Stimulated activated CD8-positive, alpha-beta memory T cell treated with anti-CD3 and anti-CD28 coated beads, Interleukin-4, amount 100 ng/mL, for 48 hours (primary cell): ENCODE measurements around the gene PRCP.
"Not testable (repeated sequence)": the region's sequence is repeated elsewhere in the genome, so short reads cannot be mapped to it uniquely, and the experiment has no call there.

Source experiments
- DNase-seq: peaks from one replicate; pipeline ENCODE4 v3.0.0-alpha.2; 2020

PRCP gene

DNA sequence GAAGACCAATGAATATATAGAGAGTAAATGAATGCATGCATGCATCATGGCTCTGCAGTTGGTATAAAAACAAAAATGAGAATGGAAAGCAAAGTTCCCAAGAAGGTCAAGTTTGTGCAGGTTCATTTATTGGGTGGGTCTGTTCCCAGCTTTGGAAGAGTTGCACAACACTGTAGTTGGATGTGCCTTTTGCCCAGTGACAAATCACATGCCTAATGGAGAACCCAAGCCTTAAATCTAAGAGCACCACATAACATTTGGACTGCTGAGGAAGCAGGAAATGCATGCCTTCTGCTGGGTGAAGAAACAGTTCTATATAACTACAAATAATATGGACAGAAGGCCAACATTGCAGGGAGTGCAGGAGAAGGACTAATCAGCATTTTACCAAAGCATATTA is 30.6 kb downstream of the PRCP start:
- no peak for DNase-seq

GRCh38 chr11:82867495-82868082 is 32.6 kb downstream of the PRCP start:
- peak; percentile 87 for DNase-seq

- DNase-seq, result no peak
These were observed 34.4 kb downstream of the PRCP start for GRCh38 chr11:82865841-82866240.

DNA sequence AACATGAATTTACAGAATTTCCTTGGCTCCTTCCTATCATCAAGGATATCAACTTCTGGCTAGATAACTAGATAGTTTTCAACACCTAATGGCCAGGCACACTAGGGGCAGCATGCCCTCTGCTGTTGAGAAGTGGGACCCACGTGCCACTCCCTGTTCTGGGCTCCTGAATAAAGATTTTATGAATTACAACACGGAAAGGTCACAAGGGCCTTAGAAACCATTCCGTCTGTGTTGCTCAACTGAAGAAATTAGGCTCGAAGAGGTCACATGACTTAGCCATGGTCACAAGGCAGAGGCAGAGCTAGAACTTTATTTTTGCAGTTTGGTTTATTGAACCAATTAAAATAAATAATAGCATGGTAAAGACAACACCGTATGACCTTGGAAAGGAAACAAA is 36.0 kb downstream of the PRCP start:
- peak; percentile 27 for DNase-seq

DNA sequence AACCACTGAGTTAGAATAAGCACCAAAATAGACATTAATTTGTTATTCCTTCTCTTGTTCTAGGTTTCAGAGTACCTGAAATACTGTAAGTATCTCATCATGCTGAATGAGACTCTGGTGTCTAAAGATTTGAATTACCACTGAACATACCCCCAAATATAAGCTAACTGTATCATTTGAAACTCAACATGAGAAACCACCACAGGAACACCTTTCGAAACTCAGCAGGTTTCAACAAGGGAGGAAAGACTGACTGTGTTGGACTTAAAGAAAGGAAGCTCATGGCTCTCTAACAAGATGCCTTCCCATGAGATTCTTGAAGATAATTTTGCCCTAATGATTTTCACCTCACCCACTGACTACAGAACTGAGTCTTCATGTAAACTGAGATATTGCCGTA is 37.0 kb downstream of the PRCP start:
- DNase-seq, result no peak

DNA sequence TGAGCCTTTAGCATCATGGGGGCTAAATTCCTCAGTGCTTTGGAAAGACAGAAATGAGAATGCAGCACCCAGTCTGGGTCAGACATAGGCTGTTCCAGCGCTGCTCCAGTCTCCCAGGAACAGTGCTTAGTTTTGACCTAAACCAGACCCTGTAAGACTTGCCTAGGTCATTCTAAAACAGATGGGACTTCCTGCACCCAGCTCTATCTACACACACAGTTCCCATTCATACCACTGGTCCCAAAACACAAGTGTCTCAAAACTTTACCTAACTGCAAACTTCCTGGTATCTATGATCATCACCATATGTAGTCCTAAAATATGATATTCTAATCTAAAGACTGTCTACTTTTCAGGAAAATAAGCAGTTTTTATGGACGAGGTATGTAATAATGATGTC is 37.9 kb downstream of the PRCP start:
- no peak for DNase-seq

DNA sequence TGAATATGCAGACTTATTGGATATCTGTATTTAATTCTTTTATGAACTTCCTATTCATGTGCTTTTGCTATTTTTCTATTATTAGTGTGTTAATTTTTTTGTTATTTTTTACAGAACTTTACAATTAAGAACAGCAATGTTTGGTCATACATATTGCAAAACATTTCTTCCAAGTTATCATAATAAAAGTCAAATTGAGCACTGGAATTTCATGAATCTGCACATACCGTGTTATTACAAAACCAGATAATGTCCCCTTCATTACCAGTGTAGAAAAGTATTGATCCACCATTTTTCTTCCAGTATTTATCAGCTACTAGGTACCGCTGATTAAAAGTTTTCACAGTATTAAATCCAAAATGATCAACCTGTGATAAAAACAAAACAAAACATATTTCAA is 40.5 kb downstream of the PRCP start:
- DNase-seq, result no peak

- DNase-seq, result no peak
These were observed 41.6 kb downstream of the PRCP start for GRCh38 chr11:82858556-82859091.

- no peak for DNase-seq
These were observed 42.1 kb downstream of the PRCP start for GRCh38 chr11:82858133-82858532.

GRCh38 chr11:82857145-82857544 is 43.1 kb downstream of the PRCP start:
- DNase-seq, result no peak

DNA sequence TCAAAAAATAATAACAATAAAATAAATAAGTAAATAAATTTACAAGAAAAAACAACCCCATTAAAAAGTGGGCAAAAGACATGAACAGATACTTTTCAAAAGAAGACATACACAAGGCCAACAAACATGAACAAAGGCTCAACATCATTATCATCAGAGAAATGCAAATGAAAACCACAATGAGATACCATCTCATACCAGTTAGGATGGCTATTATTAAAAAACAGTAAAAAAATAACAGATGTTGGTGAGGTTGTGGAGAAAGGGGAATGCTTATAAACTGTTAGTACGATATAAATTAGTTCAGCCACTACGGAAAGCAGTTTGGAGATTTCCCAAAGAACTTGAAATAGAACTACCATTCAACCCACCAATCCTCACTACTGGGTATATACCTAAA is 44.6 kb downstream of the PRCP start:
- no peak for DNase-seq

GRCh38 chr11:82854916-82855315 is 45.3 kb downstream of the PRCP start:
- not testable (repeated sequence) for DNase-seq

- no peak for DNase-seq
These were observed 46.0 kb downstream of the PRCP start for GRCh38 chr11:82854242-82854641.

DNA sequence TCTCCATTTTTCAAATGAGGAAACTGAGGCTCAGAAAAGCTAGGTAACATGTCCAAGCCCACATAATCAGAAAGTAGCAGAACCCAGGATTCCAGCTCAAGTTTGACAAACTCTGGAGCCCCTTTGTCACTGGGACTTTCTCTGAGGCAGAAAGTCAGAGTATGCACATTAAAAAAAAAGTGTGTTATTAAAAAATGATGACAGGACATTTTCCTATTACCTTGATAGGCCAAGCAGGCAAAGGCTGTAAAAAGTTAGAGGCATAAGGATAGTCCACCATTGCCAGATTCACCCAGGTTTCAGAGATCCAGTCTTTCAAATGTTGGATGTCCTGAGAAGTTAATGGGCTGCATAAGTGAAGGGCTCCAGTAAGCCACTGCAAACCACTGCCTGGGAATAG is 51.4 kb downstream of the PRCP start:
- DNase-seq, result no peak

- no peak for DNase-seq
These were observed 54.6 kb downstream of the PRCP start for GRCh38 chr11:82845356-82846353.

- DNase-seq, result no peak
These were observed 57.0 kb downstream of the PRCP start for GRCh38 chr11:82843057-82843795.

DNA sequence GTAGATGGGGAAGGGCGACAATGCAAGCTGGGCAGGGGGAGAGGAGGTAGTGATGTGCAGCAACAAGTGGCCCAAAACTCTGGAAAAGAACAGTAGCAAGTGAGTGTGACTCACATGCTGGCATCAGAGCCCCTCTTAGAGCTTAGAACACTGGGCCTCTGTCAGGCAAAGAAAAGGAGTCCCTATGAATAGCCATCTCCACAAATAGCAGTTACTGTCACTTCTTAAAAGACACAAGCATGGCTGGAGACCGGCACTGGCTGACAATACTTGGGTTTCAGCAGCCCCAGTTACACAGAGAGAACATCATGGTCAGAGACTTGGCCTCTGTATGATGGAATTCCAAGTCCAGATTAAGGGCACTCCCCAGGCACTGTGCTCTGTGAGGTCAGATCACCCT is 58.2 kb downstream of the PRCP start:
- no peak for DNase-seq

DNA sequence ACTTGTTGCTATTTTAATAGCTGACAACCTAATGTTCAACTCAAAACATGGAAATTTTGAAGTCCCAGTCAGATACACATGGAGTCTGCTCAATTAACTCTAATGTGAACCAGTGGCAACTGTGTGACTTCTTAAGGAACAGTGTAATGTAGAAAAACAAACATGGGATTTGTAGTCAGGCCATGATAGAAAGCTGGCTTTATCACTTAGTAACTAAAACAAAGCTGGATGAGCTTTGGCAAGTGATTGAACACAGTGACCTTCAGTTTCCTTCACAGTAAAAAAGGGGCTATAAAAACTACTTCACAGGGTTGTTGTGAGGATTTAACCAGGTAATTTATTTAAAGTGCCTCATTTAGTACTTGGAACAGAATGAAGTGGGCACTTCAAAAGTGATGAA is 62.6 kb downstream of the PRCP start:
- DNase-seq, result no peak

DNA sequence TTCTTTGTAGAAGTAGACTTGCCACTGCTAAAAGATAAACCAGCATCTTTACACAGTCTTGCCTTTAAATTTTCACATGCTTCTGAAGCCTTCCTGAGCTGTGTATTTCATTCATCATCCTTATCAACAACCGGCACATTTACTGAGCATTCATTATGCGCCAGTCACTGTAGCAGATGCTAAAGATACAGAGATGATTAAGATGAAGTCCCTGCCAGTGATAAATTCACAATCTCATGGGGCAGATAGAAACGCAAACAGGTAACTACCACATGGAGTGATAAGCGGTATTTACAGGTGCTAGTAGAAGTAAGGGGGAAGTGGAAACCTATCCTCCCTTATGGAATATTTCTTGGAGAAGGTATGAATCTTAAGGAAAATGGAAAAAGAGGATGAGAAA is 67.2 kb downstream of the PRCP start:
- DNase-seq, result no peak

GRCh38 chr11:82831364-82831763 is 68.9 kb downstream of the PRCP start:
- DNase-seq, result no peak

DNA sequence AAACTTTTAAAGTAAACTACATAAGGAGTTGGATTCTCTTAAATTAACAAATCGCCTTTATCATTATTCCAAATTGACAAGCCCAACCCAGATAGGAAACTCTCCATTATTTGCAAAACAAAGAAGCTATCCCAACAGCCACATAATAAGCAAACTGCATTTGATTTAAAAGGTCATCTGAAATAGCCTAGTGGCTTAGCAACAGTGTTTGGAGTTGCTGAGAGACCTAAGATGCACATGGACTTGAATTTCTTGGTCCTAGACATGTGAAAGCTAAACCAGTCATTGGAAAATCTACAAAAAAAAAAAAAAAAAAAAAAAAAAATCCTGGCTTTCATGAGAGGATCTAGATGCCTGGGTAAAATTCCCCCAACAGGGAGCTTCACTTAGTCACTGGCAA is 69.5 kb downstream of the PRCP start:
- DNase-seq, result no peak

DNA sequence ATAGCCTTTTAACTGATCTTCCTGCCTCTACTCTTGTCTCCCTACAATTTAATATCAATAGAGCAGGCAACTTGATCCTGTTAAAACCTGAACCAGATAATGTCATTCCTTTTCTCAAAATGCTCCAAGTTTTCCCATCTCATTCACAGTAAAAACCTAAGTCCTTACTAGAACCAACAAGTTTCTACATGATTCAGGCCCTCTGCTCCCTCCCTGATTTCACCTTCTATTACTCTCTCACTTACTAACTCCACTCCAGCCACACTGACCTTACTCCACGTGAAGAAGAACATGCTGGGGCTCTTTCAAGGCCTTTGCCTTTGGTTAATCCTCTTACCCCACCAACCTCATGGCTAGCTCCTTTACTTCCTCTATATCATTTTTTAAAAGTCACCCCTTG is 71.1 kb downstream of the PRCP start:
- no peak for DNase-seq

GRCh38 chr11:82828472-82828871 is 71.8 kb downstream of the PRCP start:
- DNase-seq, result no peak

DNA sequence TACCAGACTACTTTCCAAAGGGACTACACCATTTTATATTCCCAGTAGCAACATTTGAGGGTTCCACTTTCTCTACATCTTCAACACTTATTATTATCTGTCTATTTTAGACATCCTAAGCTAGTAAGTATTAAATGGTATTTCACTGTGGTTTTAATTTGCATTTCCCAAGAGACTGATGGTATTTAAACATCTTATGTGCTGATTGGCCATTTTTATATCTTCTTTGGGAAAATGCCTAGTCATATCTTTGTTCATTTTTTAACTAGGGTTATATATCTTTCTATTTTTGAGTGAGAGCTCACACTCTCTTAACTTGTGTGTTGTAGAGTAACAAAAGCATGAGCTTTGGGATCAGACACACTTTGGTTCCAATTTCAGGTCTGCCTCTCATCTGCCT is 73.7 kb downstream of the PRCP start:
- no peak for DNase-seq
